Neuronal stem cell (in vitro differentiated cells): ENCODE results near the gene NDUFC2.
"Not testable (repeated sequence)": the region's sequence is repeated elsewhere in the genome, so short reads cannot be mapped to it uniquely, and the experiment has no call there.

Source experiments
- DNase-seq: peaks from one replicate; pipeline ENCODE4 v3.0.0-alpha.2; 2013; ENCODE audit warnings: low spot score
- H2AFZ ChIP-seq: one replicate; pipeline ENCODE4 v1.6.1; 2013; ENCODE audit warnings: mild to moderate bottlenecking, low read length, inconsistent platforms
- H2AK5ac ChIP-seq: 2 replicates; pipeline ENCODE4 v1.6.1; 2013; ENCODE audit warnings: low read depth, mild to moderate bottlenecking, inconsistent platforms, low read length, moderate library complexity, mixed read lengths
- H2BK120ac ChIP-seq: 2 replicates; pipeline ENCODE4 v1.6.1; 2013; ENCODE audit warnings: low read depth, mild to moderate bottlenecking, inconsistent platforms, low read length, moderate library complexity, mixed read lengths
- H2BK12ac ChIP-seq: one replicate; pipeline ENCODE4 v1.6.1; 2013; ENCODE audit warnings: low read length, inconsistent platforms
- H2BK15ac ChIP-seq: 2 replicates; pipeline ENCODE4 v1.6.1; 2013; ENCODE audit warnings: mild to moderate bottlenecking, low read length, inconsistent platforms, mixed read lengths
- H2BK5ac ChIP-seq: one replicate; pipeline ENCODE4 v1.6.1; 2013; ENCODE audit warnings: inconsistent platforms, mild to moderate bottlenecking, low read length, moderate library complexity
- H3K14ac ChIP-seq: one replicate; pipeline ENCODE4 v1.6.1; 2013; ENCODE audit warnings: low read length, inconsistent platforms
- H3K18ac ChIP-seq: 2 replicates; pipeline ENCODE4 v1.6.1; 2013; ENCODE audit warnings: low read length, inconsistent platforms
- H3K23ac ChIP-seq: 2 replicates; pipeline ENCODE4 v1.6.1; 2013; ENCODE audit warnings: low read depth, mild to moderate bottlenecking, mixed read lengths, low read length, inconsistent platforms; ENCODE audit not compliant: poor library complexity
- H3K27ac ChIP-seq: replicated peaks from 3 replicates; pipeline ENCODE4 v1.5.1; 2013; ENCODE audit warnings: low read length, inconsistent platforms
- H3K27me3 ChIP-seq, 3 experiments: 2 replicates each; pipeline ENCODE4 v1.6.1; 2013; ENCODE audit warnings: low read length in 3 of 3, mild to moderate bottlenecking in 2 of 3, inconsistent platforms in 1 of 3, low read depth in 1 of 3, mixed read lengths in 1 of 3, moderate library complexity in 1 of 3; ENCODE audit not compliant: control insufficient read depth in 3 of 3, insufficient read depth in 3 of 3
- H3K36me3 ChIP-seq, 2 donors: replicated peaks in 1 of 2; 2 replicates each; pipeline ENCODE4 v1.6.1; 2013; ENCODE audit warnings: low read length in 2 of 2; ENCODE audit not compliant: control insufficient read depth in 2 of 2, insufficient read depth in 2 of 2
- H3K4ac ChIP-seq: 2 replicates; pipeline ENCODE4 v1.6.1; 2013; ENCODE audit warnings: inconsistent platforms, mild to moderate bottlenecking, low read length, moderate library complexity
- H3K4me1 ChIP-seq, 2 donors: 1 replicate in 1 of 2; 2 replicates in 1 of 2; pipeline ENCODE4 v1.6.1; 2013; ENCODE audit warnings: low read length in 2 of 2, low read depth in 1 of 2; ENCODE audit not compliant: control insufficient read depth in 2 of 2, insufficient read depth in 1 of 2
- H3K4me2 ChIP-seq: one replicate; pipeline ENCODE4 v1.6.1; 2013; ENCODE audit warnings: mild to moderate bottlenecking, low read length, inconsistent platforms; ENCODE audit not compliant: insufficient read depth, poor library complexity, severe bottlenecking
- H3K4me3 ChIP-seq, 2 donors: 2 replicates each; pipeline ENCODE4 v1.5.1; 2013; ENCODE audit warnings: low read length in 2 of 2, mild to moderate bottlenecking in 2 of 2, inconsistent platforms in 1 of 2, moderate library complexity in 1 of 2
- H3K79me1 ChIP-seq: one replicate; pipeline ENCODE4 v1.6.1; 2013; ENCODE audit warnings: low read depth, mild to moderate bottlenecking, inconsistent platforms, low read length, moderate library complexity
- H3K9ac ChIP-seq: one replicate; pipeline ENCODE4 v1.6.1; 2013; ENCODE audit warnings: mild to moderate bottlenecking, low read depth, low read length, inconsistent platforms; ENCODE audit not compliant: poor library complexity
- H3K9me3 ChIP-seq, 2 donors: replicated peaks in 1 of 2; 2 replicates each; pipeline versions ENCODE3 to v1.6.1; 2013; ENCODE audit warnings: low read length in 2 of 2, mild to moderate bottlenecking in 2 of 2, inconsistent platforms in 1 of 2, low read depth in 1 of 2, mixed read lengths in 1 of 2, moderate library complexity in 1 of 2; ENCODE audit not compliant: control insufficient read depth in 2 of 2, insufficient read depth in 1 of 2
- H4K8ac ChIP-seq: one replicate; pipeline ENCODE4 v1.6.1; 2013; ENCODE audit warnings: low read depth, mild to moderate bottlenecking, inconsistent platforms, low read length, moderate library complexity
- H4K91ac ChIP-seq: one replicate; pipeline ENCODE4 v1.6.1; 2013; ENCODE audit warnings: low read length, low read depth, mild to moderate bottlenecking, inconsistent platforms; ENCODE audit not compliant: poor library complexity
- WGBS, 2 donors: extraction: QIAGEN DNeasy Blood & Tissue Kit; methylation state at CpG; one replicate each; pipeline ENCODE4 v1.1.7; 2013; ENCODE audit warnings: missing lambda C conversion rate in 2 of 2, mixed read lengths in 1 of 2; ENCODE audit not compliant: insufficient read length in 2 of 2, insufficient replicate concordance in 1 of 2; ENCODE audit errors: extremely low coverage in 2 of 2; 5-methylcytosine and 5-hydroxymethylcytosine counted together

NDUFC2 gene

GRCh38 chr11:78059749-78060328, 19.8 kb downstream of the NDUFC2 start:
- H2AFZ ChIP-seq, H3K27ac ChIP-seq: not testable (repeated sequence)

GRCh38 chr11:78057462-78058055, 22.1 kb downstream of the NDUFC2 start:
- no peak overlapping the region for H4K8ac ChIP-seq
- H3K4me1 ChIP-seq: no peaks in the 10 kb centered on the region
- H3K27me3 ChIP-seq: no peaks in the 10 kb centered on the region
- no peak overlapping the region for H3K4me2 ChIP-seq
- H3K79me1 ChIP-seq: no peaks in the 10 kb centered on the region
- H3K14ac ChIP-seq: no peak overlapping the region
- no peak overlapping the region for H4K91ac ChIP-seq
- no peak overlapping the region for H2AK5ac ChIP-seq
- H2BK12ac ChIP-seq: no peak overlapping the region
- H2BK120ac ChIP-seq: no peak overlapping the region
- no CpG with 5 or more reads among the region's 10 CpGs for WGBS, 2 donors
- H3K36me3 ChIP-seq: no peaks in the 10 kb centered on the region
- no peak overlapping the region for H2AFZ ChIP-seq
- H3K4me3 ChIP-seq: peak overlapping the region in 1 of 2 donors; percentile 60
- H3K27ac ChIP-seq: no peak overlapping the region
- no peak overlapping the region for H2BK15ac ChIP-seq
- no peak for DNase-seq
- no peak overlapping the region for H2BK5ac ChIP-seq
- peak overlapping the region; percentile 50 for H3K9ac ChIP-seq
- H3K18ac ChIP-seq: no peak overlapping the region
- H3K9me3 ChIP-seq: no peaks in the 10 kb centered on the region
- H3K4ac ChIP-seq: no peak overlapping the region
- no peak overlapping the region for H3K23ac ChIP-seq

More at GRCh38 chr11:78059749-78060328, 19.8 kb downstream of the NDUFC2 start:
- not testable (repeated sequence) for H3K9me3 ChIP-seq, H3K27me3 ChIP-seq, H3K18ac ChIP-seq, H3K4ac ChIP-seq, DNase-seq, H3K79me1 ChIP-seq, H3K14ac ChIP-seq, H2BK15ac ChIP-seq, H3K4me1 ChIP-seq, H3K36me3 ChIP-seq, H4K91ac ChIP-seq, H3K4me2 ChIP-seq, H3K9ac ChIP-seq, H2BK120ac ChIP-seq, H3K4me3 ChIP-seq, H2AK5ac ChIP-seq, H2BK5ac ChIP-seq, H2BK12ac ChIP-seq, H4K8ac ChIP-seq, H3K23ac ChIP-seq
- no CpG with 5 or more reads among the region's 9 CpGs for WGBS, 2 donors

- no peak for DNase-seq
- no peak overlapping the region for H3K4ac ChIP-seq
- WGBS, 2 donors: no CpG with 5 or more reads among the region's 3 CpGs
These were observed 23.6 kb downstream of the NDUFC2 start for GRCh38 chr11:78056093-78056492.

GRCh38 chr11:78054971-78055370, 24.7 kb downstream of the NDUFC2 start:
- H3K27ac ChIP-seq: no peak overlapping the region
- no peak overlapping the region for H2BK15ac ChIP-seq
- H3K4ac ChIP-seq: no peak overlapping the region
- no peak overlapping the region for H2AFZ ChIP-seq
- peaks cover 3 to 9% of the 10 kb centered on the region in 2 donors for H3K4me1 ChIP-seq
- peak overlapping the region in 1 of 2 donors; percentile 44 for H3K4me3 ChIP-seq
- no peak overlapping the region for H2BK12ac ChIP-seq
- no peak overlapping the region for H3K18ac ChIP-seq
- DNase-seq: no peak
- no peak overlapping the region for H2AK5ac ChIP-seq
- no peak overlapping the region for H3K4me2 ChIP-seq
- H3K36me3 ChIP-seq: no peaks in the 10 kb centered on the region
- H3K14ac ChIP-seq: no peak overlapping the region
- no peaks in the 10 kb centered on the region for H3K79me1 ChIP-seq
- no CpG with 5 or more reads among the region's 4 CpGs for WGBS, 2 donors
- no peak overlapping the region for H3K23ac ChIP-seq
- no peak overlapping the region for H4K8ac ChIP-seq
- no peaks in the 10 kb centered on the region for H3K9me3 ChIP-seq
- no peaks in the 10 kb centered on the region for H3K27me3 ChIP-seq
- H2BK5ac ChIP-seq: no peak overlapping the region
- H3K9ac ChIP-seq: no peak overlapping the region
- no peak overlapping the region for H2BK120ac ChIP-seq
- no peak overlapping the region for H4K91ac ChIP-seq

More at GRCh38 chr11:78056093-78056492, 23.6 kb downstream of the NDUFC2 start:
- H3K27me3 ChIP-seq: no peaks in the 10 kb centered on the region
- H2BK120ac ChIP-seq: no peak overlapping the region
- no peak overlapping the region for H4K8ac ChIP-seq
- H3K4me2 ChIP-seq: no peak overlapping the region
- no peak overlapping the region for H2BK12ac ChIP-seq
- no peak overlapping the region for H3K4me3 ChIP-seq
- H3K23ac ChIP-seq: no peak overlapping the region
- no peak overlapping the region for H2BK5ac ChIP-seq
- no peaks in the 10 kb centered on the region for H3K79me1 ChIP-seq
- H3K4me1 ChIP-seq: peaks cover 3 to 5% of the 10 kb centered on the region in 2 donors
- H3K36me3 ChIP-seq: no peaks in the 10 kb centered on the region
- no peak overlapping the region for H3K27ac ChIP-seq
- H2AFZ ChIP-seq: no peak overlapping the region
- no peak overlapping the region for H2BK15ac ChIP-seq
- no peaks in the 10 kb centered on the region for H3K9me3 ChIP-seq
- no peak overlapping the region for H3K14ac ChIP-seq
- H2AK5ac ChIP-seq: no peak overlapping the region
- H4K91ac ChIP-seq: no peak overlapping the region
- no peak overlapping the region for H3K9ac ChIP-seq
- no peak overlapping the region for H3K18ac ChIP-seq
